ENCODE data around the gene NOL7.

DNA sequence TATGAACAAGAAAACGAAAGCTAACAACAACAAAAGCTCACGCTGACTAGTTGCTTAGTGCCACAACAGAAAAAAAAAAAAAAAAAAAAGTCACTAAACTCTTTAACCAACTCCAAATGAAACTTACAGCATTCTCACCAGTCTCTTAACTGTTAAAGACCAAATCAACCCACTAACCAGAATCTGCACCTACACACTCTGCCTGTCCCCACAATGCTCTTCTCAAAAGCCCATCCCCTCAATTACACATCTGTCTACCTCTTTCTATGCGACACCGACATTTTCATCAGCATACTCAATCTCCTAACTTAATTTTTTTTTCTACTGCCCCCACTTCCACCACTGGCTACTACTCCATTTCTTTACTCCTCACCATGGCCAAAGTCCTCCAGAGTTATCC lies 34.3 kb downstream of the NOL7 start:
- TF ChIP-seq CTCF (IDR thresholded peaks at IDR 0.05) (no peak), EZH2 (IDR thresholded peaks at IDR 0.05; ENCODE audit: borderline replicate concordance, insufficient read depth, low read depth, low read length, poor library complexity, severe bottlenecking) (no peak)

Measured in B cell (primary cell).